Liver (tissue), 3 donors: Measurements from ENCODE around the gene BLVRA.

Experiments used
- ATF3 ChIP-seq: IDR thresholded peaks from 2 replicates; pipeline ENCODE4 v1.6.1; 2016; ENCODE audit warnings: antibody characterized with exemption
- CTCF ChIP-seq: fragments of 150-350 bp; IDR thresholded peaks from 2 replicates; pipeline ENCODE4 v1.5.1; 2017; ENCODE audit warnings: improper control_type of control experiment, low read depth, low read length; ENCODE audit not compliant: missing input control
- EGR1 ChIP-seq, 2 donors: IDR thresholded peaks; 2 replicates each; pipeline ENCODE4 v1.6.1; 2016 to 2018; ENCODE audit warnings: antibody characterized with exemption in 2 of 2, low read depth in 2 of 2
- FOXA1 ChIP-seq: IDR thresholded peaks from 2 replicates; pipeline ENCODE4 v1.6.1; 2016; ENCODE audit warnings: antibody characterized with exemption
- SP1 ChIP-seq: IDR thresholded peaks from 2 replicates; pipeline ENCODE4 v1.6.1; 2018; ENCODE audit warnings: antibody characterized with exemption, mild to moderate bottlenecking
- TAF1 ChIP-seq: conservative IDR thresholded peaks from 2 replicates; pipeline ENCODE4 v1.6.1; 2016; ENCODE audit warnings: antibody characterized with exemption, mild to moderate bottlenecking
- YY1 ChIP-seq: IDR thresholded peaks from 2 replicates; pipeline ENCODE4 v1.6.1; 2016; ENCODE audit warnings: antibody characterized with exemption, mild to moderate bottlenecking
- ZBTB33 ChIP-seq: IDR thresholded peaks from 2 replicates; pipeline ENCODE4 v1.6.1; 2016; ENCODE audit warnings: antibody characterized with exemption
- TF ChIP-seq, protein P1 (sequence below): IDR thresholded peaks from 2 replicates; pipeline ENCODE4 v1.6.1; 2016; ENCODE audit warnings: antibody characterized with exemption
- donor health status: healthy.
- donor health status: healthy.

DNA sequence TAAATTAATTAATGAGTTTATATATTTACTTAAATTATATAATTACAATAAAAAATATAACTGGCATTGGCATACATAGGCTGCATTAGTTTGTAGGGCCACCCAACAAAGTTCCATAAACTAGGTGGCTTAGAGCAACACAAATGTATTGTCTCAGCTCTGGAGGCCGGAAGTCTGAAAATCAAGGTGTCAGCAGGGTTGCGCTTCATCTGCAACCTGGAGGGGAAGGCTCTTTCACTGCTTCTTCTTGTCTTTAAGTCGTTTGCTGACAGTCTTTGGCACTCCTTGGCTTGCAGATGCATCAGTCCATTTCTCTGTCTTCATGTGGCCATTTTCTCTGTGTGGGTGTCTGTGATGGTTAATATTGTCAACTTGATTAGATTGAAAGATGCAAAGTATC is 6.1 kb upstream of the BLVRA start:
- TF ChIP-seq CTCF (no peak), FOXA1 (no peak), EGR1 (IDR thresholded peaks at IDR 0.05; ENCODE audit: low read depth in 2 of 2) (no peak), YY1 (no peak), ZBTB33 (no peak), SP1 (no peak), ATF3 (no peak), TAF1 (no peak)
- TF ChIP-seq, protein P1, sequence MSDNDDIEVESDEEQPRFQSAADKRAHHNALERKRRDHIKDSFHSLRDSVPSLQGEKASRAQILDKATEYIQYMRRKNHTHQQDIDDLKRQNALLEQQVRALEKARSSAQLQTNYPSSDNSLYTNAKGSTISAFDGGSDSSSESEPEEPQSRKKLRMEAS = no peak
